ENCODE data around the gene MUSTN1.

Gene MUSTN1

GRCh38 chr3:52801839-52802238 is 33.0 kb downstream of the MUSTN1 start:
- DNase-seq (ENCODE audit: low spot score) = no peak

GRCh38 chr3:52800079-52800478 is 34.7 kb downstream of the MUSTN1 start:
- no peak for DNase-seq (ENCODE audit: low spot score)

- DNase-seq (ENCODE audit: low spot score) = no peak
Measured at GRCh38 chr3:52798978-52799476, 35.8 kb downstream of the MUSTN1 start.

- DNase-seq (ENCODE audit: low spot score) = no peak
Measured at GRCh38 chr3:52798376-52798977, 36.3 kb downstream of the MUSTN1 start.

- no peak for DNase-seq (ENCODE audit: low spot score)
Measured at GRCh38 chr3:52796411-52796810, 38.4 kb downstream of the MUSTN1 start.

- DNase-seq (ENCODE audit: low spot score) = no peak
Measured at GRCh38 chr3:52795298-52795900, 39.4 kb downstream of the MUSTN1 start.

- no peak for DNase-seq (ENCODE audit: low spot score)
Measured at GRCh38 chr3:52794612-52795099, 40.2 kb downstream of the MUSTN1 start, which contains the start of gene ITIH3. ITIH3 (plus strand) TSS chr3:52794796; CDS start chr3:52794804, 8 bp downstream.

GRCh38 chr3:52793702-52794611 is 40.9 kb downstream of the MUSTN1 start:
- no peak for DNase-seq (ENCODE audit: low spot score)

- DNase-seq (ENCODE audit: low spot score) = no peak
Measured at GRCh38 chr3:52792961-52793695, 41.7 kb downstream of the MUSTN1 start.

GRCh38 chr3:52792413-52792812 is 42.4 kb downstream of the MUSTN1 start:
- no peak for DNase-seq (ENCODE audit: low spot score)

- no peak for DNase-seq (ENCODE audit: low spot score)
Measured at GRCh38 chr3:52791928-52792327, 42.9 kb downstream of the MUSTN1 start.

- no peak for DNase-seq (ENCODE audit: low spot score)
Measured at GRCh38 chr3:52791366-52791765, 43.5 kb downstream of the MUSTN1 start.

GRCh38 chr3:52790741-52791140 is 44.1 kb downstream of the MUSTN1 start:
- no peak for DNase-seq (ENCODE audit: low spot score)

- DNase-seq (ENCODE audit: low spot score) = no peak
Measured at GRCh38 chr3:52790337-52790736, 44.5 kb downstream of the MUSTN1 start.

GRCh38 chr3:52789746-52790040 is 45.1 kb downstream of the MUSTN1 start:
- no peak for DNase-seq (ENCODE audit: low spot score)

- DNase-seq (ENCODE audit: low spot score) = no peak
Measured at GRCh38 chr3:52788890-52789745, 45.7 kb downstream of the MUSTN1 start.

GRCh38 chr3:52787672-52788625 is 46.9 kb downstream of the MUSTN1 start:
- no peak for DNase-seq (ENCODE audit: low spot score)

GRCh38 chr3:52787246-52787645 is 47.6 kb downstream of the MUSTN1 start:
- DNase-seq (ENCODE audit: low spot score) = no peak

GRCh38 chr3:52786330-52787215 is 48.2 kb downstream of the MUSTN1 start:
- DNase-seq (ENCODE audit: low spot score) = no peak

Measured in CD4-positive, alpha-beta T cell treated with Interleukin-15 for 4 hours (primary cell).